ENCODE measurements around the gene THRB. TPM values are rescaled to one million over a fixed set of nuclear protein-coding genes. Genes with fewer than 3 reads are reported as not detected.

The THRB gene
- total and polyA plus RNA-seq, 2 donors (not counting 3 experiments of a cell fraction or from before 2014, with no cell fraction given), result 0.06 TPM; not detected in 1

DNA sequence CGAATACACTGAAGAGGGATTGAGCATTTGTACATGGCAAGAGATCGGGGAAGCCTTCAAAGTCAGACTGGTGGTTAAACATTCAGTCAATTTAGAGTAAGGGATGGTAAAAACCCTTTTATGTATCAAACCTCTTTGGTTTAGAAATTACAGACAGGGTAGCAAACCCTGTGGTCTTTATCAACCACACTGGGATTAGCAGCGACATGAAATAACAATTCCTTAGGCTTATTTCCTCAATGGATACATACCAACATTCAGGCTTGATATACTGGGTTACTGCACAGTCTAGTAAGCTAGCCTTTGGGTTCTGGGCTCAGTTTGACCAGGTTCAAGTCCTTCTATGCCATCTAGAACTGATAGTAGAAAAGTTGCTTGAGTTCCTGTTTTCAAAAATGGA is 127.4 kb downstream of the THRB start:
- no peak overlapping the region for H2AFZ ChIP-seq (ENCODE audit: low read depth, low read length)
- H3K27ac ChIP-seq (ENCODE audit: insufficient read depth, low read depth, low read length), result no peak overlapping the region
- no peak overlapping the region for H3K4me2 ChIP-seq (ENCODE audit: insufficient read depth, low read length)
- peaks cover 12% of the 10 kb centered on the region for H3K4me1 ChIP-seq (ENCODE audit: control insufficient read depth, extremely low read depth, insufficient read depth, low read length)
- no peaks in the 10 kb centered on the region for H3K9me1 ChIP-seq (replicated peaks; ENCODE audit: control insufficient read depth, extremely low read depth, insufficient read depth, low read length)
- ChIA-PET CTCF (no interaction called here), POLR2A (interaction anchor here (0.6 kb wide), 1 partner anchor 102 kb away, joined by 5 read pairs; no protein-coding TSS in a partner anchor)
- no peaks in the 10 kb centered on the region for H3K79me2 ChIP-seq (ENCODE audit: control insufficient read depth, insufficient read depth, low read length)
- dilution Hi-C loops (cut with MboI; ENCODE audit: extremely low pct_ligation_motif_present, low sequenced_read_pairs) (no loop called here), intact Hi-C loops (cut with micrococcal nuclease) (no loop called here)
- no peak for FAIRE-seq
- no peak overlapping the region for H3K4me3 ChIP-seq (replicated peaks in 1 of 3; ENCODE audit: insufficient read depth in 1 of 3, low read depth in 1 of 3, low read length in 3 of 3)
- no peak overlapping the region for H3K9ac ChIP-seq (replicated peaks; ENCODE audit: extremely low read depth, insufficient read depth, low read length)
- no peaks in the 10 kb centered on the region for H3K9me3 ChIP-seq (replicated peaks; ENCODE audit: control insufficient read depth, insufficient read depth, low read length)
- no TSS peak for BruUV-seq (replicated peaks)
- no peaks in the 10 kb centered on the region for H3K36me3 ChIP-seq (ENCODE audit: control insufficient read depth in 2 of 2, extremely low read depth in 1 of 2, insufficient read depth in 2 of 2, low read length in 2 of 2)
- DNase-seq (ENCODE audit: low read depth, low spot score), result no peak
- TF ChIP-seq JUN (IDR thresholded peaks at IDR 0.05; ENCODE audit: borderline replicate concordance, insufficient read depth, insufficient read length, low read depth), result no peak
- no peak for TF ChIP-seq GATA2 (IDR thresholded peaks at IDR 0.05; ENCODE audit: insufficient read depth, insufficient read length, low read depth, low read length)
- TF ChIP-seq, protein P1, sequence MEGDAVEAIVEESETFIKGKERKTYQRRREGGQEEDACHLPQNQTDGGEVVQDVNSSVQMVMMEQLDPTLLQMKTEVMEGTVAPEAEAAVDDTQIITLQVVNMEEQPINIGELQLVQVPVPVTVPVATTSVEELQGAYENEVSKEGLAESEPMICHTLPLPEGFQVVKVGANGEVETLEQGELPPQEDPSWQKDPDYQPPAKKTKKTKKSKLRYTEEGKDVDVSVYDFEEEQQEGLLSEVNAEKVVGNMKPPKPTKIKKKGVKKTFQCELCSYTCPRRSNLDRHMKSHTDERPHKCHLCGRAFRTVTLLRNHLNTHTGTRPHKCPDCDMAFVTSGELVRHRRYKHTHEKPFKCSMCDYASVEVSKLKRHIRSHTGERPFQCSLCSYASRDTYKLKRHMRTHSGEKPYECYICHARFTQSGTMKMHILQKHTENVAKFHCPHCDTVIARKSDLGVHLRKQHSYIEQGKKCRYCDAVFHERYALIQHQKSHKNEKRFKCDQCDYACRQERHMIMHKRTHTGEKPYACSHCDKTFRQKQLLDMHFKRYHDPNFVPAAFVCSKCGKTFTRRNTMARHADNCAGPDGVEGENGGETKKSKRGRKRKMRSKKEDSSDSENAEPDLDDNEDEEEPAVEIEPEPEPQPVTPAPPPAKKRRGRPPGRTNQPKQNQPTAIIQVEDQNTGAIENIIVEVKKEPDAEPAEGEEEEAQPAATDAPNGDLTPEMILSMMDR (IDR thresholded peaks at IDR 0.05; ENCODE audit: extremely low read depth in 1 of 2, insufficient read depth in 1 of 2, low read depth in 1 of 2, low read length in 2 of 2), result no peak
- TF ChIP-seq, protein P2, sequence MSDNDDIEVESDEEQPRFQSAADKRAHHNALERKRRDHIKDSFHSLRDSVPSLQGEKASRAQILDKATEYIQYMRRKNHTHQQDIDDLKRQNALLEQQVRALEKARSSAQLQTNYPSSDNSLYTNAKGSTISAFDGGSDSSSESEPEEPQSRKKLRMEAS (IDR thresholded peaks at IDR 0.05; ENCODE audit: insufficient read depth, insufficient read length), result no peak
- no peak for TF ChIP-seq POLR2AphosphoS5 (IDR thresholded peaks at IDR 0.05; ENCODE audit: insufficient read depth, low read depth, low read length)
- no peak for TF ChIP-seq MYC (IDR thresholded peaks at IDR 0.05; ENCODE audit: low read depth, low read length)
- TF ChIP-seq POLR2A (IDR thresholded peaks at IDR 0.05; ENCODE audit: low read depth, low read length), result no peak
- no peak for TF ChIP-seq FOS (IDR thresholded peaks at IDR 0.05; ENCODE audit: borderline replicate concordance, insufficient read depth, low read length)
- TF ChIP-seq EZH2 (IDR thresholded peaks at IDR 0.05; ENCODE audit: borderline replicate concordance, low read depth, low read length, severe bottlenecking), result no peak
- H3K27me3 ChIP-seq (ENCODE audit: control insufficient read depth in 2 of 2, insufficient read depth in 2 of 2, low read length in 2 of 2), result no peaks in the 10 kb centered on the region
- no peaks in the 10 kb centered on the region for H4K20me1 ChIP-seq (replicated peaks; ENCODE audit: control insufficient read depth, extremely low read depth, insufficient read depth, low read length)

Data from endothelial cell of umbilical vein (primary cell).